Amniotic stem cell (primary cell): ENCODE results near the gene FBXL16.

Source experiments
- DNase-seq: peaks from one replicate; lab custom pipeline; 2025; lab: John Stamatoyannopoulos, UW

Gene FBXL16

GRCh38 chr16:722835-723633, 17.4 kb upstream of the FBXL16 start:
- DNase-seq = no peak

- no peak for DNase-seq
Observed at GRCh38 chr16:721765-722540, 16.4 kb upstream of the FBXL16 start.

- DNase-seq = peak; percentile 60
Observed at GRCh38 chr16:720990-721764, 15.6 kb upstream of the FBXL16 start, which contains the start of gene ANTKMT. Gene ANTKMT (plus strand): TSS chr16:721146. CDS start chr16:721275, 129 bp downstream.

GRCh38 chr16:720447-720989, 14.9 kb upstream of the FBXL16 start:
- no peak for DNase-seq

GRCh38 chr16:719815-720446, 14.3 kb upstream of the FBXL16 start:
- no peak for DNase-seq

- no peak for DNase-seq
Observed at GRCh38 chr16:718922-719321, 13.3 kb upstream of the FBXL16 start.

GRCh38 chr16:718389-718788, 12.8 kb upstream of the FBXL16 start:
- DNase-seq = no peak

- no peak for DNase-seq
Observed at GRCh38 chr16:717450-718245, 12.0 kb upstream of the FBXL16 start.

GRCh38 chr16:716768-717325, 11.2 kb upstream of the FBXL16 start:
- DNase-seq = no peak

- no peak for DNase-seq
Observed at GRCh38 chr16:716200-716568, 10.6 kb upstream of the FBXL16 start.

GRCh38 chr16:715477-716199, 10.0 kb upstream of the FBXL16 start:
- DNase-seq = no peak

GRCh38 chr16:714558-715476, 9.2 kb upstream of the FBXL16 start, which contains the start of gene METRN:
Gene METRN (plus strand): TSS chr16:715118. CDS start chr16:715290, 172 bp downstream.
- DNase-seq = peak; percentile 86

- no peak for DNase-seq
Observed at GRCh38 chr16:714079-714478, 8.5 kb upstream of the FBXL16 start.

- DNase-seq = peak; percentile 85
Observed at GRCh38 chr16:712740-713250, 7.2 kb upstream of the FBXL16 start.

- no peak for DNase-seq
Observed at GRCh38 chr16:711548-712320, 6.1 kb upstream of the FBXL16 start.

- no peak for DNase-seq
Observed at GRCh38 chr16:711084-711483, 5.5 kb upstream of the FBXL16 start.

GRCh38 chr16:710500-711075, 5.0 kb upstream of the FBXL16 start:
- DNase-seq = no peak
